COR-L47 (cell line): ENCODE data around the gene NTM.

ENCODE experiments used
- DNase-seq: peaks from one replicate; lab custom pipeline; 2025; lab: John Stamatoyannopoulos, UW

The NTM gene

GRCh38 chr11:132075447-132075846 is 705.0 kb downstream of the NTM start:
- no peak for DNase-seq

GRCh38 chr11:132077416-132077815 is 707.0 kb downstream of the NTM start:
- DNase-seq, result no peak

- no peak for DNase-seq
These were observed 708.1 kb downstream of the NTM start for GRCh38 chr11:132078264-132079076.

- no peak for DNase-seq
These were observed 709.7 kb downstream of the NTM start for GRCh38 chr11:132080127-132080526.

GRCh38 chr11:132082566-132082965 is 712.2 kb downstream of the NTM start:
- no peak for DNase-seq

GRCh38 chr11:132084433-132084832 is 714.0 kb downstream of the NTM start:
- DNase-seq, result no peak

- DNase-seq, result no peak
These were observed 716.7 kb downstream of the NTM start for GRCh38 chr11:132087148-132087547.

- no peak for DNase-seq
These were observed 718.1 kb downstream of the NTM start for GRCh38 chr11:132088551-132088950.

GRCh38 chr11:132093536-132094259 is 723.3 kb downstream of the NTM start:
- no peak for DNase-seq

GRCh38 chr11:132094598-132094997 is 724.2 kb downstream of the NTM start:
- no peak for DNase-seq

GRCh38 chr11:132095230-132096131 is 725.1 kb downstream of the NTM start:
- no peak for DNase-seq

GRCh38 chr11:132096132-132096825 is 725.9 kb downstream of the NTM start:
- no peak for DNase-seq

GRCh38 chr11:132099692-132100091 is 729.3 kb downstream of the NTM start:
- DNase-seq, result no peak

GRCh38 chr11:132100583-132100982 is 730.2 kb downstream of the NTM start:
- DNase-seq, result no peak

GRCh38 chr11:132101881-132102280 is 731.5 kb downstream of the NTM start:
- DNase-seq, result no peak

GRCh38 chr11:132103021-132103420 is 732.6 kb downstream of the NTM start:
- DNase-seq, result no peak

- peak; percentile 96 for DNase-seq
These were observed 735.9 kb downstream of the NTM start for GRCh38 chr11:132106096-132106982.

- DNase-seq, result no peak
These were observed 740.9 kb downstream of the NTM start for GRCh38 chr11:132111316-132111715.

- no peak for DNase-seq
These were observed 741.4 kb downstream of the NTM start for GRCh38 chr11:132111838-132112237.

- peak; percentile 34 for DNase-seq
These were observed 742.4 kb downstream of the NTM start for GRCh38 chr11:132112846-132113245.

- DNase-seq, result peak; percentile 31
These were observed 743.8 kb downstream of the NTM start for GRCh38 chr11:132114185-132114584.
